Measurements from ENCODE around the gene NUSAP1.
"Not testable (repeated sequence)": the region's sequence is repeated elsewhere in the genome, so short reads cannot be mapped to it uniquely, and the experiment has no call there.

Gene NUSAP1

GRCh38 chr15:41332194-41333025 lies at the start of gene NUSAP1, which contains the start of gene OIP5:
Gene NUSAP1, plus strand, starts transcription at chr15:41332881. Its CDS starts 77 bp downstream, at chr15:41332958.
Gene OIP5, minus strand, starts transcription at chr15:41332591. Its CDS starts 30 bp downstream, at chr15:41332561.
- Histone ChIP-seq H3K27me3 (ENCODE audit: control insufficient read depth in 1 of 2, insufficient read depth in 2 of 2, low read length in 2 of 2) (no peaks in the 10 kb centered on the region), H3K36me3 (ENCODE audit: control insufficient read depth in 2 of 2, insufficient read depth in 2 of 2, low read length in 2 of 2) (no peaks in the 10 kb centered on the region), H3K27ac (ENCODE audit: low read length) (peak within 1 kb of the TSS; percentile 31), H3K9me3 (ENCODE audit: control insufficient read depth in 2 of 2, low read length in 2 of 2) (no peaks in the 10 kb centered on the region), H3K4me3 (ENCODE audit: low read length in 2 of 2) (peak within 1 kb of the TSS; percentile 90 to 93), H3K4me1 (ENCODE audit: control insufficient read depth, insufficient read depth, low read length) (peaks cover 10% of the 10 kb centered on the region), H3K9ac (ENCODE audit: low read length in 2 of 2) (peak within 1 kb of the TSS; percentile 66 to 73)

GRCh38 chr15:41282980-41283652 lies 49.6 kb upstream of the NUSAP1 start:
- Histone ChIP-seq H3K4me3 (ENCODE audit: low read length in 2 of 2) (peak overlapping the region; percentile 90 to 97), H3K36me3 (ENCODE audit: control insufficient read depth in 2 of 2, insufficient read depth in 2 of 2, low read length in 2 of 2) (peaks cover 6 to 25% of the 10 kb centered on the region in 2 donors), H3K9ac (ENCODE audit: low read length in 2 of 2) (peak overlapping the region; percentile 81 to 88), H3K27ac (ENCODE audit: low read length) (peak overlapping the region; percentile 78)
- H3K9me3 ChIP-seq (ENCODE audit: control insufficient read depth in 2 of 2, low read length in 2 of 2); H3K27me3 ChIP-seq (ENCODE audit: control insufficient read depth in 1 of 2, insufficient read depth in 2 of 2, low read length in 2 of 2); H3K4me1 ChIP-seq (ENCODE audit: control insufficient read depth, insufficient read depth, low read length): not testable (repeated sequence)

GRCh38 chr15:41283653-41284426 lies 48.8 kb upstream of the NUSAP1 start:
- peak overlapping the region; percentile 88 to 92 for H3K9ac ChIP-seq (ENCODE audit: low read length in 2 of 2)
- H3K27ac ChIP-seq (ENCODE audit: low read length): peak overlapping the region; percentile 78
- H3K36me3 ChIP-seq (ENCODE audit: control insufficient read depth in 2 of 2, insufficient read depth in 2 of 2, low read length in 2 of 2): peaks cover 12 to 28% of the 10 kb centered on the region in 2 donors
- H3K27me3 ChIP-seq (ENCODE audit: control insufficient read depth in 1 of 2, insufficient read depth in 2 of 2, low read length in 2 of 2): no peaks in the 10 kb centered on the region
- H3K9me3 ChIP-seq (ENCODE audit: control insufficient read depth in 2 of 2, low read length in 2 of 2): no peaks in the 10 kb centered on the region
- peak overlapping the region; percentile 90 to 97 for H3K4me3 ChIP-seq (ENCODE audit: low read length in 2 of 2)
- peaks cover 14% of the 10 kb centered on the region for H3K4me1 ChIP-seq (ENCODE audit: control insufficient read depth, insufficient read depth, low read length)

- H3K27me3 ChIP-seq (ENCODE audit: control insufficient read depth in 1 of 2, insufficient read depth in 2 of 2, low read length in 2 of 2): no peaks in the 10 kb centered on the region
- no peaks in the 10 kb centered on the region for H3K9me3 ChIP-seq (ENCODE audit: control insufficient read depth in 2 of 2, low read length in 2 of 2)
- peak overlapping the region; percentile 78 for H3K27ac ChIP-seq (ENCODE audit: low read length)
- H3K9ac ChIP-seq (ENCODE audit: low read length in 2 of 2): peak overlapping the region; percentile 88 to 92
- peak overlapping the region; percentile 90 to 97 for H3K4me3 ChIP-seq (ENCODE audit: low read length in 2 of 2)
- H3K36me3 ChIP-seq (ENCODE audit: control insufficient read depth in 2 of 2, insufficient read depth in 2 of 2, low read length in 2 of 2): peaks cover 9 to 24% of the 10 kb centered on the region in 2 donors
- peaks cover 14% of the 10 kb centered on the region for H3K4me1 ChIP-seq (ENCODE audit: control insufficient read depth, insufficient read depth, low read length)
These were observed 48.1 kb upstream of the NUSAP1 start for GRCh38 chr15:41284427-41285177.

- H3K4me1 ChIP-seq (ENCODE audit: control insufficient read depth, insufficient read depth, low read length): peaks cover 14% of the 10 kb centered on the region
- H3K36me3 ChIP-seq (ENCODE audit: control insufficient read depth in 2 of 2, insufficient read depth in 2 of 2, low read length in 2 of 2): peaks cover 9 to 18% of the 10 kb centered on the region in 2 donors
- H3K9me3 ChIP-seq (ENCODE audit: control insufficient read depth in 2 of 2, low read length in 2 of 2): no peaks in the 10 kb centered on the region
- H3K4me3 ChIP-seq (ENCODE audit: low read length in 2 of 2): peak overlapping the region; percentile 90 to 97
- H3K9ac ChIP-seq (ENCODE audit: low read length in 2 of 2): peak overlapping the region in 1 of 2 donors; percentile 88
- H3K27me3 ChIP-seq (ENCODE audit: control insufficient read depth in 1 of 2, insufficient read depth in 2 of 2, low read length in 2 of 2): no peaks in the 10 kb centered on the region
- no peak overlapping the region for H3K27ac ChIP-seq (ENCODE audit: low read length)
These were observed 47.4 kb upstream of the NUSAP1 start for GRCh38 chr15:41285285-41285684.

GRCh38 chr15:41286665-41287333 lies 45.9 kb upstream of the NUSAP1 start:
- H3K4me3 ChIP-seq (ENCODE audit: low read length in 2 of 2): no peak overlapping the region
- H3K9ac ChIP-seq (ENCODE audit: low read length in 2 of 2): no peak overlapping the region
- no peaks in the 10 kb centered on the region for H3K9me3 ChIP-seq (ENCODE audit: control insufficient read depth in 2 of 2, low read length in 2 of 2)
- peaks cover 12 to 18% of the 10 kb centered on the region in 2 donors for H3K36me3 ChIP-seq (ENCODE audit: control insufficient read depth in 2 of 2, insufficient read depth in 2 of 2, low read length in 2 of 2)
- H3K27me3 ChIP-seq (ENCODE audit: control insufficient read depth in 1 of 2, insufficient read depth in 2 of 2, low read length in 2 of 2): no peaks in the 10 kb centered on the region
- H3K4me1 ChIP-seq (ENCODE audit: control insufficient read depth, insufficient read depth, low read length): peaks cover 14% of the 10 kb centered on the region
- H3K27ac ChIP-seq (ENCODE audit: low read length): no peak overlapping the region

- peaks cover 14% of the 10 kb centered on the region for H3K4me1 ChIP-seq (ENCODE audit: control insufficient read depth, insufficient read depth, low read length)
- H3K36me3 ChIP-seq (ENCODE audit: control insufficient read depth in 2 of 2, insufficient read depth in 2 of 2, low read length in 2 of 2): peaks cover 12 to 18% of the 10 kb centered on the region in 2 donors
- no peak overlapping the region for H3K27ac ChIP-seq (ENCODE audit: low read length)
- no peaks in the 10 kb centered on the region for H3K27me3 ChIP-seq (ENCODE audit: control insufficient read depth in 1 of 2, insufficient read depth in 2 of 2, low read length in 2 of 2)
- no peak overlapping the region for H3K4me3 ChIP-seq (ENCODE audit: low read length in 2 of 2)
- H3K9ac ChIP-seq (ENCODE audit: low read length in 2 of 2): no peak overlapping the region
- H3K9me3 ChIP-seq (ENCODE audit: control insufficient read depth in 2 of 2, low read length in 2 of 2): no peaks in the 10 kb centered on the region
These were observed 44.2 kb upstream of the NUSAP1 start for GRCh38 chr15:41288464-41288863.

- no peaks in the 10 kb centered on the region for H3K27me3 ChIP-seq (ENCODE audit: control insufficient read depth in 1 of 2, insufficient read depth in 2 of 2, low read length in 2 of 2)
- no peak overlapping the region for H3K9ac ChIP-seq (ENCODE audit: low read length in 2 of 2)
- no peak overlapping the region for H3K27ac ChIP-seq (ENCODE audit: low read length)
- H3K9me3 ChIP-seq (ENCODE audit: control insufficient read depth in 2 of 2, low read length in 2 of 2): no peaks in the 10 kb centered on the region
- no peak overlapping the region for H3K4me3 ChIP-seq (ENCODE audit: low read length in 2 of 2)
- H3K4me1 ChIP-seq (ENCODE audit: control insufficient read depth, insufficient read depth, low read length): peaks cover 14% of the 10 kb centered on the region
- peaks cover 12 to 20% of the 10 kb centered on the region in 2 donors for H3K36me3 ChIP-seq (ENCODE audit: control insufficient read depth in 2 of 2, insufficient read depth in 2 of 2, low read length in 2 of 2)
These were observed 42.7 kb upstream of the NUSAP1 start for GRCh38 chr15:41289953-41290352.

- no peak overlapping the region for H3K9ac ChIP-seq (ENCODE audit: low read length in 2 of 2)
- peaks cover 8% of the 10 kb centered on the region for H3K4me1 ChIP-seq (ENCODE audit: control insufficient read depth, insufficient read depth, low read length)
- peaks cover 12 to 17% of the 10 kb centered on the region in 2 donors for H3K36me3 ChIP-seq (ENCODE audit: control insufficient read depth in 2 of 2, insufficient read depth in 2 of 2, low read length in 2 of 2)
- H3K9me3 ChIP-seq (ENCODE audit: control insufficient read depth in 2 of 2, low read length in 2 of 2): no peaks in the 10 kb centered on the region
- H3K4me3 ChIP-seq (ENCODE audit: low read length in 2 of 2): no peak overlapping the region
- no peak overlapping the region for H3K27ac ChIP-seq (ENCODE audit: low read length)
- H3K27me3 ChIP-seq (ENCODE audit: control insufficient read depth in 1 of 2, insufficient read depth in 2 of 2, low read length in 2 of 2): no peaks in the 10 kb centered on the region
These were observed 41.5 kb upstream of the NUSAP1 start for GRCh38 chr15:41291065-41291631.
